OCI-M2 (cell line): Measurements from ENCODE around the gene PLXNA4.

ENCODE experiments used
- DNase-seq: peaks from one replicate; lab custom pipeline; 2025; ENCODE audit not compliant: unreplicated experiment; lab: John Stamatoyannopoulos, UW

The PLXNA4 gene

GRCh38 chr7:132286836-132287235 lies 289.4 kb downstream of the PLXNA4 start:
- no peak for DNase-seq

- no peak for DNase-seq
Measured at GRCh38 chr7:132280335-132280734, 295.9 kb downstream of the PLXNA4 start.

- no peak for DNase-seq
Measured at GRCh38 chr7:132279718-132280117, 296.6 kb downstream of the PLXNA4 start.

- no peak for DNase-seq
Measured at GRCh38 chr7:132276976-132277725, 299.1 kb downstream of the PLXNA4 start.

GRCh38 chr7:132276234-132276630 lies 300.0 kb downstream of the PLXNA4 start:
- DNase-seq = no peak

- DNase-seq = no peak
Measured at GRCh38 chr7:132275416-132276233, 300.6 kb downstream of the PLXNA4 start.

- no peak for DNase-seq
Measured at GRCh38 chr7:132272763-132273371, 303.4 kb downstream of the PLXNA4 start.

- DNase-seq = peak; percentile 8
Measured at GRCh38 chr7:132270517-132270916, 305.8 kb downstream of the PLXNA4 start.

GRCh38 chr7:132269718-132270117 lies 306.6 kb downstream of the PLXNA4 start:
- DNase-seq = no peak

GRCh38 chr7:132263151-132263550 lies 313.1 kb downstream of the PLXNA4 start:
- DNase-seq = no peak

- no peak for DNase-seq
Measured at GRCh38 chr7:132262160-132262470, 314.2 kb downstream of the PLXNA4 start.

GRCh38 chr7:132261327-132262159 lies 314.7 kb downstream of the PLXNA4 start:
- no peak for DNase-seq

GRCh38 chr7:132258231-132258630 lies 318.0 kb downstream of the PLXNA4 start:
- no peak for DNase-seq

GRCh38 chr7:132257253-132257652 lies 319.0 kb downstream of the PLXNA4 start:
- DNase-seq = no peak

GRCh38 chr7:132256721-132257212 lies 319.5 kb downstream of the PLXNA4 start:
- DNase-seq = no peak

GRCh38 chr7:132255898-132256297 lies 320.4 kb downstream of the PLXNA4 start:
- no peak for DNase-seq

- no peak for DNase-seq
Measured at GRCh38 chr7:132255115-132255797, 321.0 kb downstream of the PLXNA4 start.

- DNase-seq = no peak
Measured at GRCh38 chr7:132254455-132254854, 321.8 kb downstream of the PLXNA4 start.

GRCh38 chr7:132252793-132253100 lies 323.5 kb downstream of the PLXNA4 start:
- DNase-seq = no peak

GRCh38 chr7:132251327-132251659 lies 325.0 kb downstream of the PLXNA4 start:
- no peak for DNase-seq
